ENCODE results near the gene SLC24A3. TPM values are rescaled to one million over a fixed set of nuclear protein-coding genes. Genes with fewer than 3 reads are reported as not detected.

Gene SLC24A3
- total RNA-seq, 1 donor from 2014 or later: 0.21 TPM

- H3K4me3 Mint-ChIP-seq: no peak overlapping the region
- Histone ChIP-seq H3K9me3 (ENCODE audit: low read depth) (no peaks in the 10 kb centered on the region), H3K79me2 (ENCODE audit: low read depth) (no peaks in the 10 kb centered on the region), H3F3A (ENCODE audit: low read depth) (no peaks in the 10 kb centered on the region), H3K4me2 (no peak overlapping the region), H3K4me3 (no peak overlapping the region), H2AFZ (replicated peaks) (no peak overlapping the region), H4K20me1 (ENCODE audit: low read depth) (no peaks in the 10 kb centered on the region), H3K4me1 (no peaks in the 10 kb centered on the region), H3K36me3 (no peaks in the 10 kb centered on the region), H3K27ac (no peak overlapping the region), H3K9ac (no peak overlapping the region), H3K27me3 (no peaks in the 10 kb centered on the region)
- no peaks in the 10 kb centered on the region for H3K9me3 Mint-ChIP-seq
- TF ChIP-seq EZH2phosphoT487 (IDR thresholded peaks at IDR 0.05) (no peak), CTCF (IDR thresholded peaks at IDR 0.05) (no peak), EZH2 (IDR thresholded peaks at IDR 0.05) (no peak)
- H3K36me3 Mint-ChIP-seq: no peaks in the 10 kb centered on the region
- peaks cover 4% of the 10 kb centered on the region for H3K4me1 Mint-ChIP-seq
- no peak overlapping the region for H3K27ac Mint-ChIP-seq
- peaks cover 5% of the 10 kb centered on the region for H3K27me3 Mint-ChIP-seq (ENCODE audit: insufficient read depth, low read depth)
- DNase-seq (ENCODE audit: low spot score): no peak
Observed at GRCh38 chr20:19244291-19244690, 31.8 kb downstream of the SLC24A3 start.

DNA sequence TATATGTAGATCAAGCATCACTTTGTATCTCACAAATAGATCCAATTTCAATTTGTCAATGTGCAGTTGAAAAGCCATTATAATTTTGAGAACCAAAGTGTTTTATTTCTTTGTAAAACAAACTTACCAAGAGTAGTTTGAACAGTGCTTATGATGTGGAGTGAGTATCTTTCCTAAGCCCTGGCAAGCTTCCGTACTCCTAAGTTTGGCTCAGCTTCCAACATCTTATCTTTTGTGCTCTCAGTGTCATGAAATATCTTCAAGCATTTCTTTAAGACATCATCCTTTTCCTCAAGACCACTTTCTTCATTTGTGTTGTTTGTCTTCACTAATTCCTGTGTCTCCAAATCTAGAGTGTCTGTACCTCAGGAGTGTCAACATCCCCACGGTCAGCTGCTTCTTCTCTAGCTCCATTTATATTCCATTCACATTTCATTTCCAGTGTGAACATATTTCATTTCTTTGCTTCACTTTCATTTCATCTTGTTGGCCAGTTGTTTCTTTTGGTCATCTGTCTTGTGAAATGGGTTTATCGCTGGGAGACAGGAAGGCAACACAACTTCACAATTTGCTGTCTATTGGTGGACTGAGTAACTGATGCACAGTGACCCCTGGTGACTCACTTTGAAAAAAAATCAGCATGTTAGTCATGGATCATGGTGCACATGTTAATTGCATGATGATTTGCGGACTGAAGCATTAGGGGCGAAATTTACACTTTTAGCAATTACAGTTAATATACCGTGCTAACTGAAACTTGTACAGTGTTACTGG lies 36.9 kb downstream of the SLC24A3 start:
- peak; percentile 35 for TF ChIP-seq CTCF (IDR thresholded peaks at IDR 0.05)
- TF ChIP-seq EZH2 (IDR thresholded peaks at IDR 0.05): no peak
- TF ChIP-seq EZH2phosphoT487 (IDR thresholded peaks at IDR 0.05): no peak
- H2AFZ ChIP-seq (replicated peaks): no peak overlapping the region
- Mint-ChIP-seq H3K4me3 (no peak overlapping the region), H3K27me3 (ENCODE audit: insufficient read depth, low read depth) (no peaks in the 10 kb centered on the region), H3K36me3 (no peaks in the 10 kb centered on the region), H3K9me3 (no peaks in the 10 kb centered on the region), H3K27ac (no peak overlapping the region), H3K4me1 (no peaks in the 10 kb centered on the region)
- no peak overlapping the region for H3K27ac ChIP-seq
- H3K4me1 ChIP-seq: no peaks in the 10 kb centered on the region
- no peak for DNase-seq (ENCODE audit: low spot score)
- no peaks in the 10 kb centered on the region for H4K20me1 ChIP-seq (ENCODE audit: low read depth)
- H3K4me2 ChIP-seq: no peak overlapping the region
- H3K9ac ChIP-seq: no peak overlapping the region
- no peaks in the 10 kb centered on the region for H3K27me3 ChIP-seq
- no peaks in the 10 kb centered on the region for H3K79me2 ChIP-seq (ENCODE audit: low read depth)
- no peaks in the 10 kb centered on the region for H3K9me3 ChIP-seq (ENCODE audit: low read depth)
- no peaks in the 10 kb centered on the region for H3F3A ChIP-seq (ENCODE audit: low read depth)
- H3K36me3 ChIP-seq: no peaks in the 10 kb centered on the region
- H3K4me3 ChIP-seq: no peak overlapping the region

GRCh38 chr20:19250346-19250745 lies 37.9 kb downstream of the SLC24A3 start:
- H3K4me1 Mint-ChIP-seq: no peaks in the 10 kb centered on the region
- Histone ChIP-seq H3K79me2 (ENCODE audit: low read depth) (no peaks in the 10 kb centered on the region), H3K4me2 (no peak overlapping the region), H3K27ac (no peak overlapping the region), H3K4me1 (no peaks in the 10 kb centered on the region), H3K9me3 (ENCODE audit: low read depth) (no peaks in the 10 kb centered on the region), H3K27me3 (no peaks in the 10 kb centered on the region), H2AFZ (replicated peaks) (no peak overlapping the region), H3K4me3 (no peak overlapping the region), H4K20me1 (ENCODE audit: low read depth) (no peaks in the 10 kb centered on the region), H3K36me3 (no peaks in the 10 kb centered on the region), H3F3A (ENCODE audit: low read depth) (no peaks in the 10 kb centered on the region), H3K9ac (no peak overlapping the region)
- no peak overlapping the region for H3K27ac Mint-ChIP-seq
- H3K36me3 Mint-ChIP-seq: no peaks in the 10 kb centered on the region
- no peak for TF ChIP-seq EZH2phosphoT487 (IDR thresholded peaks at IDR 0.05)
- TF ChIP-seq EZH2 (IDR thresholded peaks at IDR 0.05): no peak
- TF ChIP-seq CTCF (IDR thresholded peaks at IDR 0.05): no peak
- no peaks in the 10 kb centered on the region for H3K9me3 Mint-ChIP-seq
- DNase-seq (ENCODE audit: low spot score): no peak
- no peak overlapping the region for H3K4me3 Mint-ChIP-seq
- no peaks in the 10 kb centered on the region for H3K27me3 Mint-ChIP-seq (ENCODE audit: insufficient read depth, low read depth)
